Ovary (tissue), 9 donors: ENCODE data around the gene PDXP. TPM values are rescaled to one million over a fixed set of nuclear protein-coding genes. Genes with fewer than 3 reads are reported as not detected.

Experiments used
- DNase-seq, 5 donors: peaks; one replicate each; pipeline ENCODE4 v3.0.0-alpha.2; 2019 to 2020
- H3K27ac ChIP-seq, 2 donors: fragments of 200-600 bp; one replicate each; pipeline versions ENCODE4 v1.5.1 to v1.8.0; 2019 to 2022
- H3K27me3 ChIP-seq: fragments of 200-600 bp; one replicate; pipeline ENCODE4 v1.8.0; 2022
- H3K36me3 ChIP-seq: fragments of 200-600 bp; sonication (generic); one replicate; pipeline ENCODE4 v1.5.1; 2019
- H3K4me1 ChIP-seq: one replicate; pipeline ENCODE4 v1.8.1; 2013; ENCODE audit warnings: mild to moderate bottlenecking, moderate library complexity; ENCODE audit not compliant: insufficient read depth
- H3K4me3 ChIP-seq: fragments of 200-600 bp; sonication (generic); one replicate; pipeline ENCODE4 v1.5.1; 2017
- H3K9me3 ChIP-seq, 2 donors: fragments of 200-600 bp in 1 of 2; sonication (generic) in 1 of 2; one replicate each; pipeline versions ENCODE4 v1.5.1 to v1.8.1; 2013 to 2019; ENCODE audit warnings: mild to moderate bottlenecking in 1 of 2, moderate library complexity in 1 of 2
- EP300 ChIP-seq: sonication (generic); formaldehyde crosslinking; IDR thresholded peaks from one replicate; pipeline ENCODE4 v1.6.1; 2017; ENCODE audit warnings: antibody characterized with exemption
- POLR2A ChIP-seq: fragments of 450-650 bp; IDR thresholded peaks from one replicate; pipeline ENCODE4 v1.6.1; 2017; ENCODE audit warnings: antibody characterized with exemption, mild to moderate bottlenecking, moderate library complexity
- WGBS, 3 donors: extraction: QIAGEN DNeasy Blood & Tissue Kit in 1 of 3; methylation state at CpG; one replicate each; pipeline versions ENCODE4 v1.1.5 to v1.1.7; 2013 to 2017; 5-methylcytosine and 5-hydroxymethylcytosine counted together
- intact Hi-C, 4 donors: fragments of 100-400 bp; cut with DNase I; formaldehyde crosslinking; loops; one replicate each; pipeline versions ENCODE4 v1.11.0 to v1.15.1; 2022 to 2023
- polyA plus RNA-seq, 2 donors: library from polyadenylated mRNA; stranded (reverse); fragments of 200-250 nt in 1 of 2; fragments of 350-450 nt in 1 of 2; fragmentation: Illumina TruSeq in 1 of 2; extraction: RNeasy Lipid Tissue Mini Kit (QIAGEN cat#74804) in 1 of 2; gene quantifications; one replicate each; pipeline ENCODE4 v1.2.3, GENCODE V29; 2013 to 2014
- small RNA-seq: library from RNA; depleted of rRNA; stranded (forward); fragments of <200 nt; gene quantifications from one replicate; pipeline ENCODE3, GENCODE V24; 2016
- total RNA-seq, 7 donors: library from RNA; depleted of rRNA in 2 of 7; stranded (reverse); fragments of >200 nt in 2 of 7; fragmentation: NEBNext Ultra II Directional in 3 of 7; extraction: Animal tissue kit (Norgen Biotek cat#: 25700) in 3 of 7; gene quantifications; one replicate each; pipeline versions ENCODE4 v1.1.0 to v1.2.4, GENCODE V29; 2016 to 2023
- TF ChIP-seq, protein P1 (sequence below), 3 donors: fragments of 450-650 bp in 2 of 3; fragments of 200-600 bp in 1 of 3; IDR thresholded peaks; one replicate each; pipeline versions ENCODE4 v1.5.1 to v1.8.0; 2016 to 2022; ENCODE audit warnings: antibody characterized with exemption in 3 of 3, mild to moderate bottlenecking in 1 of 3
- donor health status: DM: no; HTN: no; CAD: no; lungs with moderate emphysema.
- donor health status: DM: no; HTN: no; CAD: no.
- donor health status: Bipolar disorder and iron deficiency.
- donor health status: DM: yes; HTN: yes; CAD: no.
- donor health status: DM: no; HTN: no; CAD: no.
- donor health status: DM: yes; HTN: yes; CAD: no.

Gene PDXP
- total and polyA plus RNA-seq, 9 donors = 8.1 to 15.9 (median 12.7) TPM

DNA sequence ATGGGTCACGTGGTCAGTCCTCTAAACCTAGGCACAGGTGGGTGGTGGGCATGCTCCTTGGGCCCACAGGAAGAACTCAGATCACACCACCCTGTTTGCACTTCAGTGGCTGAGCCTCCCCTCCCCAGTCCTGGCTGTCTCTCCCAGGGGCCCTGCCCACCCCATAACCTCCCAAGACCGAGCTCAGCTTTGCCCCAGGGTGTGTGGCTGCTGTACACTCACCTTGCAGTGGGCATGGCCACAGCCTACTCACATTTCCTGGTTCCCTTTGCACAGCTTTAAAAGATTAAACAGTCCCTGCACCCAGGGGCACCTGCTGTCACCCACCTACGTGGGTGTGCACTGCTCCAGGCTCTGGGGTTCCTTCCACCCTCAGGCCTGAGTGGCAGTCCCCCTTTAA is 52.2 kb downstream of the PDXP start:
- no peak for TF ChIP-seq EP300
- TF ChIP-seq, protein P1, sequence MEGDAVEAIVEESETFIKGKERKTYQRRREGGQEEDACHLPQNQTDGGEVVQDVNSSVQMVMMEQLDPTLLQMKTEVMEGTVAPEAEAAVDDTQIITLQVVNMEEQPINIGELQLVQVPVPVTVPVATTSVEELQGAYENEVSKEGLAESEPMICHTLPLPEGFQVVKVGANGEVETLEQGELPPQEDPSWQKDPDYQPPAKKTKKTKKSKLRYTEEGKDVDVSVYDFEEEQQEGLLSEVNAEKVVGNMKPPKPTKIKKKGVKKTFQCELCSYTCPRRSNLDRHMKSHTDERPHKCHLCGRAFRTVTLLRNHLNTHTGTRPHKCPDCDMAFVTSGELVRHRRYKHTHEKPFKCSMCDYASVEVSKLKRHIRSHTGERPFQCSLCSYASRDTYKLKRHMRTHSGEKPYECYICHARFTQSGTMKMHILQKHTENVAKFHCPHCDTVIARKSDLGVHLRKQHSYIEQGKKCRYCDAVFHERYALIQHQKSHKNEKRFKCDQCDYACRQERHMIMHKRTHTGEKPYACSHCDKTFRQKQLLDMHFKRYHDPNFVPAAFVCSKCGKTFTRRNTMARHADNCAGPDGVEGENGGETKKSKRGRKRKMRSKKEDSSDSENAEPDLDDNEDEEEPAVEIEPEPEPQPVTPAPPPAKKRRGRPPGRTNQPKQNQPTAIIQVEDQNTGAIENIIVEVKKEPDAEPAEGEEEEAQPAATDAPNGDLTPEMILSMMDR (IDR thresholded peaks at IDR 0.05) = no peak
- no peak for TF ChIP-seq POLR2A
- no peak overlapping the region for H3K27ac ChIP-seq
- intact Hi-C loops = no loop called here
- no peak overlapping the region for H3K4me3 ChIP-seq
- no peaks in the 10 kb centered on the region for H3K4me1 ChIP-seq
- no peak for DNase-seq
- WGBS, 3 donors = 84 to 97% (median 95%) methylated on average over 3 of the region's 3 CpGs
- no peaks in the 10 kb centered on the region for H3K36me3 ChIP-seq
- no peaks in the 10 kb centered on the region for H3K9me3 ChIP-seq
- no peaks in the 10 kb centered on the region for H3K27me3 ChIP-seq

DNA sequence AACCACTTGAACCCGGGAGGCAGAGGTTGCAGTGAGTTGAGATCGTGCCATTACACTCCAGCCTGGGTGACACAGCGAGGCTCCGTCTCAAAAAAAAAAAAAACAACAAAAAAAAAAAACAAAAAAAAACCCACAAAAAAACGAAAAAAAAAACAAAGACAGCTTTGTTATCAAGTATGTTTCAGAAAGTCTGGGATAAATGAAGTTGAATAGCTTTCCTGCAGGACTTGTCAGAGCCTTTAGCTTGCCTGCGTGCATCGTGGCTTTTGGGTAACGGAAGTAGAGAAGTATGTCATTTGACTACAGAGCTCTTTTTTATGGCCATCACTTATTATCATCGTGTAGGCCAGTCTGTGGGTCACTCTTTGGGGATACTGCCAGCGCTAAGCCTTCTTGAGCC is 53.0 kb downstream of the PDXP start:
- no peaks in the 10 kb centered on the region for H3K36me3 ChIP-seq
- TF ChIP-seq, protein P1 (IDR thresholded peaks at IDR 0.05) = no peak
- no peak for TF ChIP-seq POLR2A
- TF ChIP-seq EP300 = no peak
- WGBS, 3 donors = 79 to 88% (median 80%) methylated on average over 10 of the region's 10 CpGs
- H3K4me1 ChIP-seq = no peaks in the 10 kb centered on the region
- H3K27ac ChIP-seq = no peak overlapping the region
- no peaks in the 10 kb centered on the region for H3K27me3 ChIP-seq
- intact Hi-C loops = no loop called here
- H3K4me3 ChIP-seq = no peak overlapping the region
- H3K9me3 ChIP-seq = no peaks in the 10 kb centered on the region
- DNase-seq = no peak

DNA sequence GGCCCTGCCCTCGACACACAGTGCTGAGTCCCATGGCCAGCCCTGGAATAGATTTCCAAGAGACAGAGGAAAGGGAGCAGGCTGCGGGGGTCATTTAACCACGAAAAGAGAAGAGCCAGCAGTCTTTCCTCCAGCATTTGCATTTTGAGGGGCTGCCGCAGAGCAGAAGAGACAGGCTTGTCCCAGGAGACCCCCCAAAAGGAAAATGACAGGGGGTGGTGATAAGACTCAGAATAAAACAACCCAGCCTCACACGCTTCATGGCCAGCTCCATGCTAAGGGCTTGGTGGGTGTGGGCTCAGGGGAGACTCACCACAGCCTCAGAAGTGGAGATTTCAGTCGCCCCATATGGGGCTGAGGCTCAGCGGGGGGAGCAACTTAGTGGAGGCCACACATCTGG is 55.2 kb downstream of the PDXP start:
- H3K4me3 ChIP-seq = no peak overlapping the region
- no peaks in the 10 kb centered on the region for H3K27me3 ChIP-seq
- DNase-seq = no peak
- H3K9me3 ChIP-seq = no peaks in the 10 kb centered on the region
- intact Hi-C loops = no loop called here
- H3K4me1 ChIP-seq = no peaks in the 10 kb centered on the region
- H3K27ac ChIP-seq = no peak overlapping the region
- no peaks in the 10 kb centered on the region for H3K36me3 ChIP-seq
- no peak for TF ChIP-seq EP300
- 92 to 98% (median 94%) methylated on average over 7 of the region's 7 CpGs for WGBS, 3 donors

DNA sequence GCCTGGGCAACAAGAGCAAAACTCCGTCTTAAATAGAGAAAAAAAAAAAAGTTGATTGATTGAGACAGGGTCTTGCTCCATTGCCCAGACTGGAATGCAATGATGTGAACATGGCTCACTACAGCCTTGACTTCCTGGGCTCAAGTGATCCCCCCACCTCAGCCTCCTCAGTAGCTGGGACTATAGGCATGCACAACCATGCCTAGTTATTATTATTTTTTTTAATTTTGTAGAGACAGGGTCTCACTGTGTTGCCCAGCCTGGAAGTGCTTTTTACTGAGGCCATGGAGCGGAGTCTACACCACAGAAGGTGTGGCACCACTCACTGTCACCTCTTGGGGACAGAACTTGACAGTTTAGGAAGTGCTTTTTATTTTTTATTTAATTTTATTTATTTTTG is 56.1 kb downstream of the PDXP start:
- H3K27me3 ChIP-seq = no peaks in the 10 kb centered on the region
- H3K4me1 ChIP-seq = no peaks in the 10 kb centered on the region
- intact Hi-C loops = no loop called here
- no peak for DNase-seq
- H3K27ac ChIP-seq = no peak overlapping the region
- WGBS, 3 donors = 83 to 91% (median 89%) methylated on average over 2 of the region's 2 CpGs
- H3K4me3 ChIP-seq = no peak overlapping the region
- TF ChIP-seq, protein P1 (IDR thresholded peaks at IDR 0.05) = no peak
- no peak for TF ChIP-seq POLR2A
- TF ChIP-seq EP300 = no peak
- no peaks in the 10 kb centered on the region for H3K36me3 ChIP-seq
- no peaks in the 10 kb centered on the region for H3K9me3 ChIP-seq

DNA sequence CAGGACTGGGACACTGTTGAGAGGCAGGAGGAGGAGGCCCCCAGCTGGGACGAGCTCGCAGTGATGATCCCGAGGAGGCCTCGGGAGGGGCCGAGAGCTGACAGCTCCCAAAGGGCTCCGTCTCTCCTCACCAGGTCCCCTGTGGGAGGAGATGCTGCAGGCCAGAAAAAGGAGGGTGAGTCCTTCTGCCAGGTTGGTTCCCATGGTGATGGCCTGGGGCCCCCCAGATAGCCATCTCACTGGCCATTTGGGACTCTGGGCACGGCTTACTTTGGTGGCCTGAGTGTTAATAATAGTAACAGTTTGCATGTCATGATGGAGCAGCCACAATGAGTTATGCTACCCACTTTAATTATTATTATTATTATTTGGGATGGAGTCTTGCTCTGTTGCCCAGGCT is 57.2 kb downstream of the PDXP start:
- WGBS, 3 donors = 71 to 77% (median 73%) methylated on average over 6 to 7 of the region's 7 CpGs
- Histone ChIP-seq H3K9me3 (no peaks in the 10 kb centered on the region), H3K4me3 (no peak overlapping the region), H3K27ac (no peak overlapping the region), H3K27me3 (no peaks in the 10 kb centered on the region), H3K4me1 (no peaks in the 10 kb centered on the region), H3K36me3 (no peaks in the 10 kb centered on the region)
- intact Hi-C loops = no loop called here
- no peak for TF ChIP-seq POLR2A
- no peak for TF ChIP-seq EP300
- TF ChIP-seq, protein P1 (IDR thresholded peaks at IDR 0.05) = no peak
- no peak for DNase-seq

Small RNAs within 50 kb of the gene (small RNA-seq; reads per million reads assigned to genes)
- not detected for gene RN7SL385P

Other genes with a start within 250 kb of the PDXP start
- under 1 TPM in 2 of 7 donors, not detected in 5; 0.02 to 0.03 TPM for gene ELFN2, start 231.2 kb upstream of the PDXP start, total RNA-seq
- gene ELFN2, start 231.2 kb upstream of the PDXP start, polyA plus RNA-seq = under 1 TPM; 0.01 to 0.05 TPM
- gene MFNG, start 172.3 kb upstream of the PDXP start, total RNA-seq = 10 to 100 TPM in 1 of 7 donors, 1 to 10 TPM in 6; 4.4 to 11.1 (median 7.1) TPM
- 1 to 10 TPM; 4.7 to 7.1 TPM for gene MFNG, start 172.3 kb upstream of the PDXP start, polyA plus RNA-seq
- gene CARD10, start 139.3 kb upstream of the PDXP start, total RNA-seq = 10 to 100 TPM in 4 of 7 donors, 1 to 10 TPM in 3; 4.8 to 13.6 (median 10.1) TPM
- 1 to 10 TPM in 1 of 2 donors, under 1 TPM in 1; 0.72 to 7.9 TPM for gene CARD10, start 139.3 kb upstream of the PDXP start, polyA plus RNA-seq
- gene CDC42EP1, start 98.2 kb upstream of the PDXP start, total RNA-seq = 100 to 1,000 TPM in 2 of 7 donors, 10 to 100 TPM in 5; 25.6 to 125 (median 89.7) TPM
- gene CDC42EP1, start 98.2 kb upstream of the PDXP start, polyA plus RNA-seq = 10 to 100 TPM in 1 of 2 donors, 1 to 10 TPM in 1; 3.4 to 41.3 TPM
- gene LGALS2, start 78.6 kb upstream of the PDXP start, total RNA-seq = 1 to 10 TPM in 2 of 7 donors, not detected in 5; 1.7 to 2.6 TPM
- gene LGALS2, start 78.6 kb upstream of the PDXP start, polyA plus RNA-seq = 1 to 10 TPM in 1 of 2 donors, under 1 TPM in 1; 0.35 to 2.6 TPM
- 10 to 100 TPM; 36.8 to 64.7 (median 49.6) TPM for gene GGA1, start 49.9 kb upstream of the PDXP start, total RNA-seq
- 10 to 100 TPM; 24.1 to 41.9 TPM for gene GGA1, start 49.9 kb upstream of the PDXP start, polyA plus RNA-seq
- gene SH3BP1, start 19.1 kb upstream of the PDXP start, total RNA-seq = 10 to 100 TPM in 4 of 7 donors, 1 to 10 TPM in 3; 2.0 to 13.3 (median 10.9) TPM
- gene SH3BP1, start 19.1 kb upstream of the PDXP start, polyA plus RNA-seq = 1 to 10 TPM; 4.5 to 5.5 TPM
- 1,000 to 10,000 TPM in 5 of 7 donors, 100 to 1,000 TPM in 2; 819 to 1,819 (median 1,125) TPM for gene LGALS1, start 16.9 kb downstream of the PDXP start, total RNA-seq
- gene LGALS1, start 16.9 kb downstream of the PDXP start, polyA plus RNA-seq = 1,000 to 10,000 TPM in 1 of 2 donors, 100 to 1,000 TPM in 1; 331 to 1,399 TPM
- gene NOL12, start 27.6 kb downstream of the PDXP start, total RNA-seq = 10 to 100 TPM; 11.9 to 36.0 (median 20.3) TPM
- 10 to 100 TPM in 1 of 2 donors, 1 to 10 TPM in 1; 7.6 to 19.3 TPM for gene NOL12, start 27.6 kb downstream of the PDXP start, polyA plus RNA-seq
- 100 to 1,000 TPM in 2 of 7 donors, 10 to 100 TPM in 5; 54.6 to 175 (median 88.7) TPM for gene TRIOBP, start 38.3 kb downstream of the PDXP start, total RNA-seq
- gene TRIOBP, start 38.3 kb downstream of the PDXP start, polyA plus RNA-seq = 10 to 100 TPM; 19.5 to 69.5 TPM
- gene GCAT, start 149.2 kb downstream of the PDXP start, total RNA-seq = 10 to 100 TPM in 3 of 7 donors, 1 to 10 TPM in 4; 2.3 to 17.7 (median 9.9) TPM
- gene GCAT, start 149.2 kb downstream of the PDXP start, polyA plus RNA-seq = 10 to 100 TPM in 1 of 2 donors, 1 to 10 TPM in 1; 2.6 to 10.6 TPM
- not detected for gene GALR3, start 164.7 kb downstream of the PDXP start, total RNA-seq
- not detected for gene GALR3, start 164.7 kb downstream of the PDXP start, polyA plus RNA-seq
- gene ANKRD54, start 185.6 kb downstream of the PDXP start, total RNA-seq = 10 to 100 TPM; 28.5 to 48.6 (median 36.2) TPM
- gene ANKRD54, start 185.6 kb downstream of the PDXP start, polyA plus RNA-seq = 10 to 100 TPM; 14.4 to 24.4 TPM
- 1,000 to 10,000 TPM in 2 of 7 donors, 100 to 1,000 TPM in 5; 534 to 1,344 (median 896) TPM for gene EIF3L, start 190.7 kb downstream of the PDXP start, total RNA-seq
- gene EIF3L, start 190.7 kb downstream of the PDXP start, polyA plus RNA-seq = 1,000 to 10,000 TPM in 1 of 2 donors, 100 to 1,000 TPM in 1; 725 to 1,289 TPM
- gene MICALL1, start 247.6 kb downstream of the PDXP start, total RNA-seq = 10 to 100 TPM in 6 of 7 donors, 1 to 10 TPM in 1; 6.2 to 30.0 (median 23.3) TPM
- gene MICALL1, start 247.6 kb downstream of the PDXP start, polyA plus RNA-seq = 1 to 10 TPM; 7.9 to 9.0 TPM